Measurements from ENCODE around the gene SLC22A4. TPM values are rescaled to one million over a fixed set of nuclear protein-coding genes. Genes with fewer than 3 reads are reported as not detected.

Gene SLC22A4
- total RNA-seq, 1 experiment from 2014 or later: 0.72 TPM

GRCh38 chr5:132389051-132389331 is 94.8 kb downstream of the SLC22A4 start:
- no peak overlapping the region for H3K4me2 ChIP-seq (ENCODE audit: insufficient read depth, insufficient read length, low read length)
- no peak overlapping the region for H3K4me3 Mint-ChIP-seq

More at GRCh38 chr5:132389051-132389331, 94.8 kb downstream of the SLC22A4 start:
- Mint-ChIP-seq H3K27me3 (ENCODE audit: low read depth) (no peaks in the 10 kb centered on the region), H3K4me1 (peaks cover 8 to 11% of the 10 kb centered on the region in 2 experiments), H3K36me3 (ENCODE audit: insufficient read depth in 1 of 3, low read depth in 3 of 3) (no peaks in the 10 kb centered on the region; a peak in 1 of 7 replicates), H3K9me3 (no peaks in the 10 kb centered on the region), H3K27ac (0 out of 7 replicates have a peak overlapping the region, but pooled peaks of 1 of the 3 experiments have one; percentile 18)
- Histone ChIP-seq H2AK5ac (ENCODE audit: insufficient read length, low read length) (no peak overlapping the region), H4K5ac (ENCODE audit: insufficient read length, low read depth, low read length) (no peak overlapping the region), H3K79me2 (ENCODE audit: insufficient read depth, low read length) (no peaks in the 10 kb centered on the region), H3K18ac (ENCODE audit: insufficient read length, low read depth, low read length) (no peak overlapping the region), H3K4ac (ENCODE audit: low read depth, low read length) (no peak overlapping the region), H3K23ac (ENCODE audit: insufficient read length, low read depth, low read length) (no peak overlapping the region), H4K8ac (replicated peaks; ENCODE audit: insufficient read length, low read depth, low read length) (no peak overlapping the region), H2BK15ac (ENCODE audit: low read depth, low read length) (no peak overlapping the region), H3K79me1 (ENCODE audit: insufficient read depth, low read depth, low read length, poor library complexity, severe bottlenecking) (no peaks in the 10 kb centered on the region), H4K91ac (ENCODE audit: insufficient read length, low read depth, low read length) (no peak overlapping the region), H2BK20ac (ENCODE audit: low read depth, low read length, poor library complexity, severe bottlenecking) (no peak overlapping the region), H4K20me1 (ENCODE audit: control insufficient read depth, insufficient read depth, insufficient read length) (no peaks in the 10 kb centered on the region), H2AFZ (ENCODE audit: low read length) (no peak overlapping the region), H3K9ac (ENCODE audit: extremely low read depth, insufficient read length, low read length) (no peak overlapping the region), H3T11ph (ENCODE audit: low read length) (no peak overlapping the region), H3K23me2 (ENCODE audit: insufficient read length, low read depth, low read length, poor library complexity, severe bottlenecking) (no peaks in the 10 kb centered on the region), H3K4me1 (ENCODE audit: insufficient read depth, low read length) (no peaks in the 10 kb centered on the region), H3K56ac (ENCODE audit: insufficient read length, low read depth, low read length) (no peak overlapping the region), H2BK120ac (ENCODE audit: low read depth, low read length, poor library complexity, severe bottlenecking) (no peak overlapping the region), H2BK5ac (ENCODE audit: insufficient read length, low read length) (no peak overlapping the region), H3K27me3 (ENCODE audit: insufficient read depth, low read length) (no peaks in the 10 kb centered on the region), H3K9me3 (ENCODE audit: control insufficient read depth, low read depth, low read length) (no peaks in the 10 kb centered on the region), H3K14ac (ENCODE audit: insufficient read depth, low read length) (no peak overlapping the region), H3K27ac (ENCODE audit: insufficient read length, low read depth, low read length) (no peak overlapping the region), H2BK12ac (ENCODE audit: insufficient read length, low read depth, low read length) (no peak overlapping the region)
- no CpG with 5 or more reads among the region's 1 CpG for WGBS (ENCODE audit: extremely low coverage, insufficient read length, low lambda C conversion rate)
- TF ChIP-seq CTCF (conservative IDR thresholded peaks at IDR 0.05): no peak
- no peak for DNase-seq

Data from H9 (cell line).